Mesendoderm (in vitro differentiated cells): Measurements from ENCODE around the gene SHLD1.
"Not testable (repeated sequence)": the region's sequence is repeated elsewhere in the genome, so short reads cannot be mapped to it uniquely, and the experiment has no call there.

ENCODE experiments used
- DNase-seq: peaks from one replicate; pipeline ENCODE4 v3.0.0; 2013
- H2AK5ac ChIP-seq: 2 replicates; pipeline ENCODE4 v1.6.1; 2013; ENCODE audit warnings: low read length, inconsistent platforms
- H2BK120ac ChIP-seq: 2 replicates; pipeline ENCODE4 v1.6.1; 2013; ENCODE audit warnings: low read depth, mild to moderate bottlenecking, low read length, moderate library complexity, mixed read lengths
- H2BK15ac ChIP-seq: replicated peaks from 2 replicates; pipeline ENCODE4 v1.6.1; 2013; ENCODE audit warnings: low read depth, mild to moderate bottlenecking, moderate library complexity
- H2BK5ac ChIP-seq: 2 replicates; pipeline ENCODE4 v1.6.1; 2013; ENCODE audit warnings: low read length, inconsistent platforms
- H3K18ac ChIP-seq: 2 replicates; pipeline ENCODE4 v1.6.1; 2013; ENCODE audit warnings: mild to moderate bottlenecking, low read length, mixed read lengths
- H3K23ac ChIP-seq: one replicate; pipeline ENCODE4 v1.6.1; 2013; ENCODE audit warnings: low read length
- H3K27ac ChIP-seq: 2 replicates; pipeline ENCODE4 v1.5.1; 2013; ENCODE audit warnings: low read depth, mild to moderate bottlenecking, inconsistent platforms, low read length, moderate library complexity
- H3K27me3 ChIP-seq: 2 replicates; pipeline ENCODE4 v1.6.1; 2013; ENCODE audit warnings: low read length, control low read depth, mild to moderate bottlenecking, inconsistent platforms; ENCODE audit not compliant: insufficient read depth, poor library complexity
- H3K36me3 ChIP-seq: 2 replicates; pipeline ENCODE4 v1.6.1; 2013; ENCODE audit warnings: low read length, inconsistent platforms; ENCODE audit not compliant: control insufficient read depth, insufficient read depth
- H3K4ac ChIP-seq: one replicate; pipeline ENCODE4 v1.6.1; 2013; ENCODE audit warnings: low read depth, mild to moderate bottlenecking, low read length, moderate library complexity
- H3K4me1 ChIP-seq: 2 replicates; pipeline ENCODE4 v1.6.1; 2013; ENCODE audit warnings: low read depth, low read length, inconsistent platforms; ENCODE audit not compliant: control insufficient read depth
- H3K4me2 ChIP-seq: 2 replicates; pipeline ENCODE4 v1.6.1; 2013; ENCODE audit warnings: low read length
- H3K4me3 ChIP-seq: 2 replicates; pipeline ENCODE4 v1.5.1; 2013; ENCODE audit warnings: mild to moderate bottlenecking, low read length
- H3K56ac ChIP-seq: one replicate; pipeline ENCODE4 v1.6.1; 2013; ENCODE audit warnings: low read length
- H3K79me1 ChIP-seq: 2 replicates; pipeline ENCODE4 v1.6.1; 2013; ENCODE audit warnings: low read length, inconsistent platforms
- H3K79me2 ChIP-seq: 2 replicates; pipeline ENCODE4 v1.6.1; 2013; ENCODE audit warnings: mild to moderate bottlenecking, low read length; ENCODE audit not compliant: control insufficient read depth, insufficient read depth
- H3K9ac ChIP-seq: 2 replicates; pipeline ENCODE4 v1.6.1; 2013; ENCODE audit warnings: low read length, inconsistent platforms
- H4K5ac ChIP-seq: one replicate; pipeline ENCODE4 v1.6.1; 2013; ENCODE audit warnings: low read length
- H4K8ac ChIP-seq: one replicate; pipeline ENCODE4 v1.6.1; 2013; ENCODE audit warnings: low read depth, mild to moderate bottlenecking, control low read depth, low read length, moderate library complexity
- WGBS: extraction: QIAGEN DNeasy Blood & Tissue Kit; methylation state at CpG from one replicate; pipeline ENCODE4 v1.1.7; 2013; ENCODE audit warnings: low lambda C conversion rate, missing lambda C conversion rate; ENCODE audit not compliant: insufficient coverage; ENCODE audit errors: extremely low coverage; 5-methylcytosine and 5-hydroxymethylcytosine counted together

Gene SHLD1

GRCh38 chr20:5748246-5748645 lies 2.0 kb upstream of the SHLD1 start:
- H3K9ac ChIP-seq: no peak overlapping the region
- H2BK120ac ChIP-seq: no peak overlapping the region
- no peaks in the 10 kb centered on the region for H3K79me1 ChIP-seq
- DNase-seq: no peak
- H3K23ac ChIP-seq: no peak overlapping the region
- H2BK15ac ChIP-seq: no peak overlapping the region
- H3K27me3 ChIP-seq: no peaks in the 10 kb centered on the region
- H3K79me2 ChIP-seq: no peaks in the 10 kb centered on the region
- H2BK5ac ChIP-seq: no peak overlapping the region
- H3K56ac ChIP-seq: no peak overlapping the region
- H4K5ac ChIP-seq: no peak overlapping the region
- H4K8ac ChIP-seq: no peak overlapping the region
- H3K36me3 ChIP-seq: no peaks in the 10 kb centered on the region
- no peak overlapping the region for H2AK5ac ChIP-seq
- H3K27ac ChIP-seq: no peak overlapping the region
- no peak overlapping the region for H3K4ac ChIP-seq
- no peak overlapping the region for H3K18ac ChIP-seq
- no CpG with 5 or more reads among the region's 6 CpGs for WGBS
- H3K4me3 ChIP-seq: no peak overlapping the region
- H3K4me2 ChIP-seq: no peak overlapping the region
- H3K4me1 ChIP-seq: no peaks in the 10 kb centered on the region

DNA sequence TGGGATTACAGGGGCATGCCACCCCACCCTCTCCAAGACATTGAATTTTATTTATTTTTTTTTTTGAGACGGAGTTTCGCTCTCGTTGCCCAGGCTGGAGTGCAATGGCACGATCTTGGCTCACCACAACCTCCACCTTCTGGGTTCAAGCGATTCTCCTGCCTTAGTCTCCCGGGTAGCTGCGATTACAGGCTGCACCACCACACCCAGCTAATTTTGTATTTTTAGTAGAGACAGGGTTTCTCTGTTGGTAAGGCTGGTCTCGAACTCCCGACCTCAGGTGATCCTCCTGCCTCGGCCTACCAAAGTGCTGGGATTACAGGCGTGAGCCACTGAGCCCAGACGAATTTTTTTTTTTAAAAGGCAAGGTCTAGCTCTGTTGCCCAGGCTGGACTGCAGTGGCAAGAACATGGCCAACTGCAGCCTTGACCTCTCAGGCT lies 669 bp upstream of the SHLD1 start:
- not testable (repeated sequence) for H3K23ac ChIP-seq, H3K18ac ChIP-seq, H3K4me2 ChIP-seq, H4K5ac ChIP-seq, H2AK5ac ChIP-seq, H3K79me2 ChIP-seq, H3K4me3 ChIP-seq, H3K27me3 ChIP-seq, DNase-seq, H3K4me1 ChIP-seq, H2BK15ac ChIP-seq, H3K56ac ChIP-seq, H3K27ac ChIP-seq, H4K8ac ChIP-seq, H2BK5ac ChIP-seq, H3K9ac ChIP-seq, H3K36me3 ChIP-seq, H3K79me1 ChIP-seq
- peak overlapping the region; percentile 15 for H2BK120ac ChIP-seq
- H3K4ac ChIP-seq: peak overlapping the region; percentile 86
- no CpG with 5 or more reads among the region's 12 CpGs for WGBS

- Histone ChIP-seq H2BK15ac (no peak overlapping the region), H3K56ac (no peak overlapping the region), H3K27me3 (no peaks in the 10 kb centered on the region), H3K27ac (no peak overlapping the region), H3K4me1 (no peaks in the 10 kb centered on the region), H3K79me2 (no peaks in the 10 kb centered on the region), H3K79me1 (no peaks in the 10 kb centered on the region), H3K4ac (no peak overlapping the region), H3K9ac (no peak overlapping the region), H3K18ac (no peak overlapping the region), H4K8ac (no peak overlapping the region), H3K4me2 (no peak overlapping the region), H3K23ac (no peak overlapping the region), H4K5ac (no peak overlapping the region), H3K36me3 (no peaks in the 10 kb centered on the region), H2BK5ac (no peak overlapping the region), H3K4me3 (no peak overlapping the region), H2BK120ac (no peak overlapping the region), H2AK5ac (no peak overlapping the region)
- peak; percentile 18 for DNase-seq
- no CpG with 5 or more reads among the region's 4 CpGs for whole genome bisulfite sequencing
Measured at GRCh38 chr20:5751856-5752255, 1.7 kb downstream of the SHLD1 start.

GRCh38 chr20:5753814-5754213 lies 3.6 kb downstream of the SHLD1 start:
- Histone ChIP-seq H3K23ac (no peak overlapping the region), H2BK5ac (no peak overlapping the region), H3K56ac (no peak overlapping the region), H3K27me3 (no peaks in the 10 kb centered on the region), H3K4ac (no peak overlapping the region), H3K4me2 (no peak overlapping the region), H3K9ac (no peak overlapping the region), H2BK120ac (no peak overlapping the region), H3K4me3 (no peak overlapping the region), H3K79me1 (no peaks in the 10 kb centered on the region), H4K8ac (no peak overlapping the region), H2BK15ac (no peak overlapping the region), H3K18ac (no peak overlapping the region), H3K4me1 (no peaks in the 10 kb centered on the region), H4K5ac (no peak overlapping the region), H3K36me3 (no peaks in the 10 kb centered on the region), H3K79me2 (no peaks in the 10 kb centered on the region), H3K27ac (no peak overlapping the region), H2AK5ac (no peak overlapping the region)
- no peak for DNase-seq
- no CpG with 5 or more reads among the region's 7 CpGs for WGBS

DNA sequence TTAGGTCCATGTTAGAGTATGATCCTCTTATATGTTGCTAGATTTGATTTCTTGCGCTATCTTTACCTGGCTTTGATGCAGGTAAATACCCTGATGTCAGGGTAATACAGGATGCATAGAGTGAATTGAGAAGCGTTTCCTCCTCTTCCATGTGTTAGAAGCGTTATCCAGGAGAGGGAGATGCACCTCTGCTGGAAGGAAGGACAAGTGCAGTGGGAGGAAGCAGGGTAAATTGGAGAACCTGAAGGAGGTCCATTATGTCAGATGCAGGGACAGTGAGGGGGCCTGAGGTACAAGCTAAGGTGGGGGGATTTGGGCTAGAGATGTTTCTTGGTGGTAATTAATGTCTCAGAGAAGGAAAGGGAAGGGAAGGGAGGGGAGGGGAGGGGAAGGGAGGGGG lies 7.7 kb downstream of the SHLD1 start:
- no peaks in the 10 kb centered on the region for H3K79me1 ChIP-seq
- H2BK15ac ChIP-seq: no peak overlapping the region
- no peak overlapping the region for H3K9ac ChIP-seq
- H2BK120ac ChIP-seq: no peak overlapping the region
- H3K4me2 ChIP-seq: no peak overlapping the region
- H3K18ac ChIP-seq: no peak overlapping the region
- H2AK5ac ChIP-seq: no peak overlapping the region
- H4K8ac ChIP-seq: no peak overlapping the region
- no peaks in the 10 kb centered on the region for H3K79me2 ChIP-seq
- no peak overlapping the region for H3K56ac ChIP-seq
- no peaks in the 10 kb centered on the region for H3K27me3 ChIP-seq
- DNase-seq: peak; percentile 36
- WGBS: no CpG with 5 or more reads among the region's 3 CpGs
- no peak overlapping the region for H4K5ac ChIP-seq
- no peak overlapping the region for H2BK5ac ChIP-seq
- no peak overlapping the region for H3K23ac ChIP-seq
- H3K4ac ChIP-seq: no peak overlapping the region
- no peaks in the 10 kb centered on the region for H3K36me3 ChIP-seq
- H3K4me1 ChIP-seq: no peaks in the 10 kb centered on the region
- no peak overlapping the region for H3K27ac ChIP-seq
- H3K4me3 ChIP-seq: no peak overlapping the region

GRCh38 chr20:5766085-5766764 lies 16.0 kb downstream of the SHLD1 start:
- no peak overlapping the region for H3K9ac ChIP-seq
- H3K56ac ChIP-seq: no peak overlapping the region
- no peak overlapping the region for H2BK5ac ChIP-seq
- H3K79me1 ChIP-seq: no peaks in the 10 kb centered on the region
- no peak overlapping the region for H2BK120ac ChIP-seq
- no CpG with 5 or more reads among the region's 7 CpGs for WGBS
- H3K4me2 ChIP-seq: no peak overlapping the region
- H2AK5ac ChIP-seq: no peak overlapping the region
- no peak overlapping the region for H4K5ac ChIP-seq
- no peak overlapping the region for H3K4me3 ChIP-seq
- no peak overlapping the region for H3K23ac ChIP-seq
- H4K8ac ChIP-seq: no peak overlapping the region
- no peaks in the 10 kb centered on the region for H3K4me1 ChIP-seq
- no peak overlapping the region for H3K4ac ChIP-seq
- H3K27me3 ChIP-seq: no peaks in the 10 kb centered on the region
- no peak overlapping the region for H2BK15ac ChIP-seq
- no peak overlapping the region for H3K18ac ChIP-seq
- H3K79me2 ChIP-seq: no peaks in the 10 kb centered on the region
- H3K36me3 ChIP-seq: no peaks in the 10 kb centered on the region
- no peak overlapping the region for H3K27ac ChIP-seq
- no peak for DNase-seq
